C4-2B (cell line): Measurements from ENCODE around the gene C16orf87.

ENCODE experiments used
- CTCF ChIP-seq: fragments of 450-650 bp; conservative IDR thresholded peaks from 2 replicates; pipeline ENCODE4 v1.5.1; 2017; ENCODE audit warnings: mild to moderate bottlenecking
- ZFX ChIP-seq: fragments of 450-650 bp; IDR thresholded peaks from 2 replicates; pipeline ENCODE4 v1.6.1; 2017

GRCh38 chr16:46850619-46851555 lies 19.9 kb upstream of the C16orf87 start:
- TF ChIP-seq CTCF, result no peak
- TF ChIP-seq ZFX, result no peak
